Tibial nerve (tissue), 4 donors: Measurements from ENCODE around the gene SLC6A16. TPM values are rescaled to one million over a fixed set of nuclear protein-coding genes. Genes with fewer than 3 reads are reported as not detected.

ENCODE experiments used
- DNase-seq, 2 donors: peaks; one replicate each; pipeline ENCODE4 v3.0.0-alpha.2; 2019; ENCODE audit warnings: low spot score in 2 of 2
- H3K27ac ChIP-seq, 4 donors: fragments of 200-600 bp; sonication (generic) in 3 of 4; one replicate each; pipeline ENCODE4 v1.5.1; 2017 to 2019; ENCODE audit warnings: mild to moderate bottlenecking in 1 of 4
- H3K27me3 ChIP-seq, 2 donors: fragments of 200-600 bp; sonication (generic) in 1 of 2; one replicate each; pipeline versions ENCODE4 v1.5.1 to v1.6.0; 2017 to 2019
- H3K36me3 ChIP-seq, 3 donors: fragments of 200-600 bp; sonication (generic); one replicate each; pipeline ENCODE4 v1.5.1; 2018 to 2019
- H3K4me1 ChIP-seq, 4 donors: fragments of 200-600 bp; sonication (generic) in 3 of 4; one replicate each; pipeline ENCODE4 v1.5.1; 2017 to 2019
- H3K4me3 ChIP-seq, 4 donors: fragments of 200-600 bp; sonication (generic) in 3 of 4; one replicate each; pipeline ENCODE4 v1.5.1; 2017 to 2019; ENCODE audit warnings: mild to moderate bottlenecking in 1 of 4, moderate library complexity in 1 of 4
- H3K9me3 ChIP-seq, 4 donors: fragments of 200-600 bp; sonication (generic) in 3 of 4; one replicate each; pipeline ENCODE4 v1.5.1; 2017 to 2019
- CTCF ChIP-seq, 5 experiments: fragments of 200-600 bp in 3 of 5; fragments of 450-650 bp in 2 of 5; sonication (generic) in 3 of 5; IDR thresholded peaks; one replicate each; pipeline ENCODE4 v1.5.1; 2016 to 2019; ENCODE audit warnings: antibody characterized with exemption in 5 of 5, mild to moderate bottlenecking in 3 of 5, moderate library complexity in 2 of 5
- EP300 ChIP-seq, 2 donors: sonication (generic); formaldehyde crosslinking; IDR thresholded peaks; one replicate each; pipeline ENCODE4 v1.6.1; 2017; ENCODE audit warnings: antibody characterized with exemption in 2 of 2, mild to moderate bottlenecking in 1 of 2
- POLR2A ChIP-seq, 2 donors: fragments of 450-650 bp; IDR thresholded peaks; one replicate each; pipeline ENCODE4 v1.6.1; 2017; ENCODE audit warnings: antibody characterized with exemption in 2 of 2, mild to moderate bottlenecking in 2 of 2, moderate library complexity in 2 of 2
- WGBS, 2 donors: methylation state at CpG; one replicate each; pipeline ENCODE4 v1.1.5; 2018; 5-methylcytosine and 5-hydroxymethylcytosine counted together
- total RNA-seq, 4 donors: library from RNA; depleted of rRNA; stranded (reverse); fragments of >200 nt; gene quantifications; one replicate each; pipeline ENCODE4 v1.1.0, GENCODE V29; 2016

Gene SLC6A16
- total RNA-seq, 4 donors from 2014 or later: 2.6 to 4.6 (median 3.4) TPM

DNA sequence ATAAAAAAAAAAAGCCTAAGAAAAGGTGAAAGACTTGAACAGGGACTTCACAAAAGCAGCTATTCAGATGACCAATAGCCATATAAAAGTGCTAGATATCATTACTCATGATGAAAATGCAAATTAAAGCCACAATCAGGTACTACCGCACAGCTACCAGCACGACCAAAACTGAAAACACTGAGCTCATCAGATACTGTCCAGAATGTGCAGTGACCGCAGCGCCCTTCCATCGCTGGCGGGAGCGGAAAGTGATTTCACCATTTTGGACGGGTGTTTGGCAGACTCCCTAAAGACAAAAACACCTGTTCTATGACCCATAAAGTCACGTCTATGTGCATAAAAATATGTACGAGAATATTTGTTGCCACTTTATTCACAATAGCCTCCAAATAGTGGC, 60.7 kb downstream of the SLC6A16 start:
- 82 to 88% methylated on average over 10 of the region's 10 CpGs for WGBS, 2 donors
- TF ChIP-seq EP300 (IDR thresholded peaks at IDR 0.05) (no peak), POLR2A (IDR thresholded peaks at IDR 0.05) (no peak), CTCF (IDR thresholded peaks at IDR 0.05) (no peak)

GRCh38 chr19:49261602-49262001, 63.4 kb downstream of the SLC6A16 start:
- Histone ChIP-seq H3K27ac (no peak overlapping the region), H3K4me3 (no peak overlapping the region), H3K4me1 (no peaks in the 10 kb centered on the region), H3K27me3 (peaks cover 0 to 5% of the 10 kb centered on the region in 2 donors), H3K9me3 (peaks cover 0 to 53% (median 3%) of the 10 kb centered on the region in 4 donors), H3K36me3 (no peaks in the 10 kb centered on the region)
- TF ChIP-seq CTCF (IDR thresholded peaks at IDR 0.05) (no peak), EP300 (IDR thresholded peaks at IDR 0.05) (no peak)
- no peak for DNase-seq

More for the DNA sequence above, 60.7 kb downstream of the SLC6A16 start:
- Histone ChIP-seq H3K27ac (no peak overlapping the region), H3K27me3 (peaks cover 0 to 5% of the 10 kb centered on the region in 2 donors), H3K9me3 (peaks cover 0 to 51% (median 0%) of the 10 kb centered on the region in 4 donors), H3K4me3 (no peak overlapping the region), H3K4me1 (no peaks in the 10 kb centered on the region), H3K36me3 (no peaks in the 10 kb centered on the region)
- no peak for DNase-seq

GRCh38 chr19:49256691-49257090, 68.3 kb downstream of the SLC6A16 start:
- peaks cover 0 to 32% (median 3%) of the 10 kb centered on the region in 4 donors for H3K9me3 ChIP-seq
- 63 to 75% methylated on average over 3 of the region's 3 CpGs for WGBS, 2 donors
- H3K27ac ChIP-seq: no peak overlapping the region
- TF ChIP-seq CTCF (IDR thresholded peaks at IDR 0.05) (no peak), EP300 (IDR thresholded peaks at IDR 0.05) (no peak), POLR2A (IDR thresholded peaks at IDR 0.05) (no peak)
- H3K36me3 ChIP-seq: no peaks in the 10 kb centered on the region
- peaks cover 0 to 3% of the 10 kb centered on the region in 2 donors for H3K27me3 ChIP-seq
- no peaks in the 10 kb centered on the region for H3K4me1 ChIP-seq
- no peak for DNase-seq
- H3K4me3 ChIP-seq: no peak overlapping the region

GRCh38 chr19:49255674-49256073, 69.3 kb downstream of the SLC6A16 start:
- Histone ChIP-seq H3K4me3 (no peak overlapping the region), H3K4me1 (no peaks in the 10 kb centered on the region), H3K9me3 (peaks cover 0 to 32% (median 3%) of the 10 kb centered on the region in 4 donors), H3K27ac (no peak overlapping the region), H3K27me3 (no peaks in the 10 kb centered on the region), H3K36me3 (no peaks in the 10 kb centered on the region)
- TF ChIP-seq POLR2A (IDR thresholded peaks at IDR 0.05) (no peak), CTCF (IDR thresholded peaks at IDR 0.05) (no peak), EP300 (IDR thresholded peaks at IDR 0.05) (no peak)
- no peak for DNase-seq
- WGBS, 2 donors: 91 to 94% methylated on average over 9 to 10 of the region's 10 CpGs

DNA sequence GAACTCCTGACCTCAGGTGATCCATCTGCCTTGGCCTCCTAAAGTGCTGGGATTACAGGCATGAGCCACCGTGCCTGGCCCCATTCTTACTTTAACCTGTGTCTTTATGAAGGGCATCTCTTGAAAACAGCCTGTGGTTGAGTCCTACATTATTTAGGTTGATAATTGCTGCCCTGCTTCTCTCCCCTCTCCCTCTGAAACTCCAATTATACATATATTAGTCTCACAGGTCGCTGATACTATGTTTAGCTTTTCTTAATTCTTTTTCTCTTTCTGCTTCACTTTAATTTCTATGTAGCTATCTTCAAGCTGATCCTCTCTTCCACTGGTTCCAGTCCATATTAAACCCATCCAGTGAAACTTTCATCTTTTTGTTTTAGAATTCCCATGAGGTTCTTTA, 75.1 kb downstream of the SLC6A16 start:
- no peak for DNase-seq
- H3K27ac ChIP-seq: no peak overlapping the region
- no peak overlapping the region for H3K4me3 ChIP-seq
- H3K9me3 ChIP-seq: peaks cover 0 to 3% (median 0%) of the 10 kb centered on the region in 4 donors
- TF ChIP-seq POLR2A (IDR thresholded peaks at IDR 0.05) (no peak), EP300 (IDR thresholded peaks at IDR 0.05) (no peak), CTCF (IDR thresholded peaks at IDR 0.05) (no peak)
- 78 to 82% methylated on average over 2 of the region's 2 CpGs for WGBS, 2 donors
- no peaks in the 10 kb centered on the region for H3K27me3 ChIP-seq
- H3K4me1 ChIP-seq: no peaks in the 10 kb centered on the region
- no peaks in the 10 kb centered on the region for H3K36me3 ChIP-seq
